Measurements from ENCODE around the gene BAIAP2L1.
"Not testable (repeated sequence)": the region's sequence is repeated elsewhere in the genome, so short reads cannot be mapped to it uniquely, and the experiment has no call there.

The BAIAP2L1 gene

DNA sequence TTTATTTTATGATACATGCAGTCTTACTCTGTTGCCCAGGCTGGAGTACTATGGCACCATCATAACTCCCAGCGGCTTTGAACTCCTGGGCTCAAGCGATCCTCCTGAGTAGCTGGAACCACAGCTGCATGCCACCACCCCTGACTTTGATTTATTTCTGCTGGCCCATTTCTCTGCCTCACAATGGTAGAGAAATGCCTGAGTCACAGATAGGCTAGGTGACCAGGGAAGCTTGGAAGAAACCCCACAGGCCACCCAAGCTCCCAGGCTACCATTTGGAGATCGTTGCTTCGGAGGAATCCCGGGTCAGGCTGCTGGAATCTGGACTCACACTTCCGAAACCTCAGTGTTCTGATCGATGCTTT is 17.4 kb upstream of the BAIAP2L1 start:
- no peaks in the 10 kb centered on the region for H3K36me3 ChIP-seq (ENCODE audit: control insufficient read depth, insufficient read depth, low read length)
- H3K27me3 ChIP-seq (ENCODE audit: control insufficient read depth, insufficient read depth, low read length): no peaks in the 10 kb centered on the region; the same call in 1 of the 2 replicates
- no peaks in the 10 kb centered on the region for H3K9me3 ChIP-seq (ENCODE audit: control insufficient read depth, insufficient read depth, low read length)
- no peak overlapping the region for H3K27ac ChIP-seq (ENCODE audit: low read depth, low read length)
- no peak overlapping the region for H3K9ac ChIP-seq (ENCODE audit: low read depth, low read length)
- no peaks in the 10 kb centered on the region for H3K4me1 ChIP-seq (ENCODE audit: control insufficient read depth, insufficient read depth, low read length)
- no peak overlapping the region for H3K4me3 ChIP-seq (ENCODE audit: low read depth, low read length)

DNA sequence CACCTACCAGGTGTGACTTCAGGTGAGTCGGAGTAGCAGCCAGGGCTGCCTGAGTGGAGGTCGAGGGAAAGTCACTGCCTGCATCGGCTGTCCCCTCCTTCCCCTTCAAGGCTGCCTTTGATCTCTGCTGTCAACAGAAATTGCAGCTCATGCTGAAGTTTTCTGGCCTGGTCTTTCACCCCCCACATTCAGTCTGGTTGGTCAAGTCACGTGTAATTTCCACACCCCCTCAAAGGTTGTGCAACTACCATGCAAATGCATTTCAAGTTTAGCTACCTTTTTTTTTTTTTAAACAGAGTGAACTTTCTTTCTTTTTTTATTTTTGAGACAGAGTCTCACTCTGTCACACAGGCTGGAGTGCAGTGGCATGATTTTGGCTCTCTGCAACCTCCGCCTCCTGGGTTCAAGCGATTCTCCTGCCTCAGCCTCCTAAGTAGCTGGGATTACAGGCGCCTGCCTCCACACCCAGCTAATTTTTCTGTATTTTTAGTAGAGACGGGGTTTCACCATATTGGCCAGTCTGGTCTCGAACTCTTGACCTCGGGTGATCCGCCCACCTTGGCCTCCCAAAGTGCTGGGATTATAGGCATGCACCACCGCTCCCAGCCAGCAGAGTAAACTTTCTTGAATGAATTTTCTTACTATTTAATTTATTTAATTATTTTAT is 16.8 kb upstream of the BAIAP2L1 start:
- H3K27me3 ChIP-seq (ENCODE audit: control insufficient read depth, insufficient read depth, low read length); H3K4me3 ChIP-seq (ENCODE audit: low read depth, low read length); H3K9me3 ChIP-seq (ENCODE audit: control insufficient read depth, insufficient read depth, low read length); H3K4me1 ChIP-seq (ENCODE audit: control insufficient read depth, insufficient read depth, low read length); H3K9ac ChIP-seq (ENCODE audit: low read depth, low read length); H3K27ac ChIP-seq (ENCODE audit: low read depth, low read length); H3K36me3 ChIP-seq (ENCODE audit: control insufficient read depth, insufficient read depth, low read length): not testable (repeated sequence)

DNA sequence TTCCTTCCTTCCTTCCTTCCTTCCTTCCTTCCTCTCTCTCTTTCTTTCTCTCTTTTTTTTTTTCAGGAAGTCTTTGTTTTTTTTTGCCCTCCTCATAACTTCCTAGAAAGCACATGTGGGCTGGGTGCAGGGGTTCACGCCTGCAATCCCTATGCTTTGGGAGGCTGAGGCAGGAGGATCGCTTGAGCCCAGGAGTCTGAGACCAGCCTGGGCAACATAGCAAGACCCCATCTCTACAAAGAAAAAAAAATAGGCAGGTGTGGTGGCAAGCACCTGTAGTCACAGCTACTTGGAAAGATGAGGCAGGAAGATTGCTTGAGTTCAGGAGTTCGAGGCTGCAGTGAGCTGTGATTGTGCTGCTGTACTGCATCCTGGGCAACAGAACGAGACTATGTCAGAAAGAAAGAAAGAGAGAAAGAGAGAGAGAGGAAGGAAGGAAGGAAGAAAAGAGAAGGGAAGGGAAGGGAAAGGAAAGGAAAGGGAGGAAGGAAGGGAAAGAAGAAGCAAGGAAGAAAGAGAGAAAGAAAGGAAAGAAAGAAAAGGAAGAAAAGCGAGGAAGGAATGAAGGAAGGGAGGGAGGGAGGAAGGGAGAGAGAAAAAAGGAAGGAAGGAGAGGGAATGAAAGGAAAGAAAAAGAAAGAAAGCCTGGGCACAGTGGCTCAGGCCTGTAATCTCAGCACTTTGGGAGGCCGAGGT is 13.5 kb upstream of the BAIAP2L1 start:
- Histone ChIP-seq H3K4me1 (ENCODE audit: control insufficient read depth, insufficient read depth, low read length) (no peaks in the 10 kb centered on the region), H3K27me3 (ENCODE audit: control insufficient read depth, insufficient read depth, low read length) (no peaks in the 10 kb centered on the region), H3K4me3 (ENCODE audit: low read depth, low read length) (no peak overlapping the region), H3K27ac (ENCODE audit: low read depth, low read length) (no peak overlapping the region), H3K9ac (ENCODE audit: low read depth, low read length) (no peak overlapping the region), H3K9me3 (ENCODE audit: control insufficient read depth, insufficient read depth, low read length) (no peaks in the 10 kb centered on the region), H3K36me3 (ENCODE audit: control insufficient read depth, insufficient read depth, low read length) (no peaks in the 10 kb centered on the region)

DNA sequence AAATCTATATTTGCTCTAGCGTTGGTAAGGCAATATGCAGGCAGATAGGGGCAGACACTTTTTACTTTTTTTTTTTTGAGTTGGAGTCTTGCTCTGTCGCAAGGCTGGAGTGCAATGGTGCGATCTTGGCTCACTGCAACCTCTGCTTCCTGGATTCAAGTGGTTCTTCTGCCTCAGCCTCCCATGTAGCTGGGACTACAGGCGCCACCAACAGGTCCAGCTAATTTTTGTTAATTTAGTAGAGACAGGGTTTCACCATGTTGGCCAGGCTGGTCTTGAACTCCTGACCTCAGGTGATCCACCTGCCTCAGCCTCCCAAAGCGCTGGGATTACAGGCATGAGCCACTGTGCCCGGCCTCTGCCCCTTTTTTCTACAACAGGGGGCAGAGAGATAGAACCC is 12.8 kb upstream of the BAIAP2L1 start:
- H3K9ac ChIP-seq (ENCODE audit: low read depth, low read length); H3K27me3 ChIP-seq (ENCODE audit: control insufficient read depth, insufficient read depth, low read length); H3K36me3 ChIP-seq (ENCODE audit: control insufficient read depth, insufficient read depth, low read length); H3K4me1 ChIP-seq (ENCODE audit: control insufficient read depth, insufficient read depth, low read length); H3K9me3 ChIP-seq (ENCODE audit: control insufficient read depth, insufficient read depth, low read length); H3K27ac ChIP-seq (ENCODE audit: low read depth, low read length); H3K4me3 ChIP-seq (ENCODE audit: low read depth, low read length): not testable (repeated sequence)

DNA sequence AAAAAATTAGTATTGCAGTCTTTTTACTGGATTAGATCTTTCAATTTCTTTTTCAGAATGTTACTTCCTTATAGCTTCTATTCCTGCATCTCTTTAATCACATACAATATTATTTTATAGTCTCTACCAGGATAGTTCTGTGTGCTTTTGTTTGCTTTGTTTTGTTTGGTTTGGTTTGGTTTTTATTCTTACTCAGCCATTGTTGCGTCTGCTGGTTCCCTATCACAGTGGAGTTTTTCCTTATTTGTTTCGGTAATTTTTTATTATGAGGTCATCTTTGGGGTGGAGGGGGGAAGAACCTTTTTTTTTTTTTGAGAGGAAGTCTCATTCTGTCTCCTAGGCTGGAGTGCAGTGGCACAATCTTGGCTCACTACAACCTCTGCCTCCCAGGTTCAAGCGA is 9.0 kb upstream of the BAIAP2L1 start:
- H3K4me3 ChIP-seq (ENCODE audit: low read depth, low read length): no peak overlapping the region
- H3K27me3 ChIP-seq (ENCODE audit: control insufficient read depth, insufficient read depth, low read length): no peaks in the 10 kb centered on the region
- H3K9me3 ChIP-seq (ENCODE audit: control insufficient read depth, insufficient read depth, low read length): no peaks in the 10 kb centered on the region
- no peak overlapping the region for H3K27ac ChIP-seq (ENCODE audit: low read depth, low read length)
- no peaks in the 10 kb centered on the region for H3K4me1 ChIP-seq (ENCODE audit: control insufficient read depth, insufficient read depth, low read length)
- no peak overlapping the region for H3K9ac ChIP-seq (ENCODE audit: low read depth, low read length)
- no peaks in the 10 kb centered on the region for H3K36me3 ChIP-seq (ENCODE audit: control insufficient read depth, insufficient read depth, low read length)

DNA sequence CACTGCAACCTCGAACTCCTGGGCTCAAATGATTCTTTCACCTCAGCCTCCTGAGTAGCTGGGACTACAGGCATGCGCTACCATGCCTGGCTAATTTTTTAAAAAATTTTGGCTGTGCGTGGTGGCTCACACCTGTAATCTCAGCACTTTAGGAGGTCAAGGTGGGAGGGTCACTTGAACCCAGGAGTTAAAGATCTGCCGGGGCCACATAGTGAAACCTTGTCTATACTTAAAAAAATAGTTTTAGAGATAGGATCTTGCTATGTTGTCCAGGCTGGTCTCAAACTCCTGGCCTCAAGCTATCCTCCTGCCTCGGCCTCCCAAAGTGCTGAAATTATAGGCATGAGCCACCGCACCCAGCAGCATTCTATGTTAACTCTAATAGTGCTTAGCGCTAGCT is 7.3 kb upstream of the BAIAP2L1 start:
- H3K27me3 ChIP-seq (ENCODE audit: control insufficient read depth, insufficient read depth, low read length); H3K27ac ChIP-seq (ENCODE audit: low read depth, low read length); H3K4me1 ChIP-seq (ENCODE audit: control insufficient read depth, insufficient read depth, low read length); H3K9ac ChIP-seq (ENCODE audit: low read depth, low read length); H3K9me3 ChIP-seq (ENCODE audit: control insufficient read depth, insufficient read depth, low read length); H3K36me3 ChIP-seq (ENCODE audit: control insufficient read depth, insufficient read depth, low read length); H3K4me3 ChIP-seq (ENCODE audit: low read depth, low read length): not testable (repeated sequence)

DNA sequence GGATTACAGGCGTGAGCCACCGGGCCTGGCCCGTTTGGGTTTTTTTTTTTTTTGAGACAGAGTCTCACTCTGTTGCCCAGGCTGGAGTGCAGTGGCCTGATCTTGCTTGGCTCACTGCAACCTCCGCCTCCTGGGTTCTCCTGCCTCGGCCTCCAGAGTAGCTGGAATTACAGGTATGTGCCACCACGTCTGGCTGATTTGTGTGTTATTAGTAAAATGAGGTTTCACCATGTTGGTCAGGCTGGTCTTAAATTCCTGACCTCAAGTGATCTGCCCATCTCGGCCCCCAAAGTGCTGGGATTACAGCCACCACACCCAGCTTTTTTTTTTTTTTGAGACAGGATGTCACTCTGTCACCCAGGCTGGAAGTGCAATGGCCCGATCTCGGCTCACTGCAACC is 5.9 kb upstream of the BAIAP2L1 start:
- no peaks in the 10 kb centered on the region for H3K36me3 ChIP-seq (ENCODE audit: control insufficient read depth, insufficient read depth, low read length)
- H3K9ac ChIP-seq (ENCODE audit: low read depth, low read length): no peak overlapping the region
- no peak overlapping the region for H3K27ac ChIP-seq (ENCODE audit: low read depth, low read length)
- H3K4me3 ChIP-seq (ENCODE audit: low read depth, low read length): no peak overlapping the region
- H3K4me1 ChIP-seq (ENCODE audit: control insufficient read depth, insufficient read depth, low read length): no peaks in the 10 kb centered on the region
- no peaks in the 10 kb centered on the region for H3K27me3 ChIP-seq (ENCODE audit: control insufficient read depth, insufficient read depth, low read length)
- no peaks in the 10 kb centered on the region for H3K9me3 ChIP-seq (ENCODE audit: control insufficient read depth, insufficient read depth, low read length)

DNA sequence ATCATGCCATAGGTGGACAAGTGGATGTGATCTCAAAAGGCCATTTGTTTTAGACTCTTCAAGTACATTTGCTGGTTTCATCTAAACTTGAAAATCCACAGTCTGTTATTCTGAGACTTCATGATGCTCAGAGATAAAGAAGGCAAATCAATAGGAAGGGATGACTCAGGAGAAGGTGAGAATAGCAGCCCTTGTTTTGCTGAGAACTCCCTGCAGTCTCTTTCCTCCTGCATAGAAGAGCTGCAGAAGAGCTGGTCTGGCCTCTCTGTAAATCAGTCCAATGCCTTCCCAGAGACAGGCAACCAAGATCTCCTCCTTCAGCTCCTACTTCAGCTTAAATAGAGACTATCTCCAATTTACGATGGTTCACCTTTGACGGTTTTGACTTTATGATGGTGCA is 4.0 kb upstream of the BAIAP2L1 start:
- H3K9ac ChIP-seq (ENCODE audit: low read depth, low read length): no peak overlapping the region
- peaks cover 4% of the 10 kb centered on the region; the same call in 1 of the 2 replicates for H3K4me1 ChIP-seq (ENCODE audit: control insufficient read depth, insufficient read depth, low read length)
- no peaks in the 10 kb centered on the region for H3K27me3 ChIP-seq (ENCODE audit: control insufficient read depth, insufficient read depth, low read length)
- no peaks in the 10 kb centered on the region for H3K36me3 ChIP-seq (ENCODE audit: control insufficient read depth, insufficient read depth, low read length)
- no peak overlapping the region for H3K4me3 ChIP-seq (ENCODE audit: low read depth, low read length)
- H3K27ac ChIP-seq (ENCODE audit: low read depth, low read length): peak overlapping the region; percentile 38
- H3K9me3 ChIP-seq (ENCODE audit: control insufficient read depth, insufficient read depth, low read length): no peaks in the 10 kb centered on the region

DNA sequence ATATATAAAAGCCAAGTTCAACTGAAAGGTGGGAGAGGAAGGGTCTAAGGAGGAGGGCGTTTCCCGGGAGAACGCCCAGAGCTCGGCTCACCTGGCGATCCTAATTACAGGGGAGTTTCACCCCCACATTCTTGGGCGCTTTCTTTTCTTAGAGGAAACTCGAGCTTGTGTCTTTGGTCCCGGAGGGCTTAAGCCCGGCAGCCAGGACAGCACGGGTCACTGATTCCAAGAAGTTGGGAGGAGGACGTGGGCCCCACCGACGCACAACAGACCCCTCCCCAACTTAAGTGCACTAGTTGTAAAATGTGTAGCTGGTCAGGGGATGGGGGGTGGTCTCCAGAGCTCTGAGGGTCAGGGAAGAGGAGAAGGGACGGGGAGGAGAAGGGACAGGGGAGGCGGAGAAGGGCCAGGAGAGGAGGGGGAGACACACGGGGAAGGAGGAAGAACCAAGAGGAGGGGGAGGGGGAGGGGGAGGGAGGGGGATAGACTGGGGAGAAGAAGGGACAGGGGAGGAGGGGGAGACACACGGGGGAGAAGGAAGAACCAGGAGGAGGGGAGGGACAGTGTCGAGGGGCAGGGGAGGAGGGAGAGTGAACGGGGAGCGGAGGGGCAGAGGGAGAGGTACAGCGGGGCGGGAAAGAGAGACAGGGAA is 874 bp downstream of the BAIAP2L1 start:
- Histone ChIP-seq H3K36me3 (ENCODE audit: control insufficient read depth, insufficient read depth, low read length) (no peaks in the 10 kb centered on the region), H3K9ac (ENCODE audit: low read depth, low read length) (no peak overlapping the region), H3K4me1 (ENCODE audit: control insufficient read depth, insufficient read depth, low read length) (peaks cover 25% of the 10 kb centered on the region), H3K4me3 (ENCODE audit: low read depth, low read length) (peak overlapping the region; percentile 87), H3K27ac (ENCODE audit: low read depth, low read length) (peak overlapping the region; percentile 33), H3K27me3 (ENCODE audit: control insufficient read depth, insufficient read depth, low read length) (no peaks in the 10 kb centered on the region), H3K9me3 (ENCODE audit: control insufficient read depth, insufficient read depth, low read length) (no peaks in the 10 kb centered on the region)

DNA sequence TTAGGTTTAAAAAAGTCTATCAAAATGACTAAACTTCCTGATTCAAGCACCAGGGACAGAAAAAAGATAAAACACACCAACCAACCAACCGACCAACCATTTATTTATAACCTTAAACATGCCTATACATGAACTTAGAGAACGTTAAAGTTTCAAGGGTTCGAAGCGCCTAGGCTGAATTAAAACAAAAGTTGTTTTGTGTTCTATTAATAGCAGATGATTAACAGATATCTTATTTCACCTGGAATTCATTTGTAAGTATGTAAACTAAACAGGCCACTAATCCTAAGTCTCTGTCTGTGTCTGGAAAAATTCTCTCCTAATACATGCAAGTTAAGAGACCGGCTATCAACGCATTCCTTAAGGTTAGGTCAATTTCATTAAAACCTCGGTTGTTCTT is 1.4 kb downstream of the BAIAP2L1 start:
- Histone ChIP-seq H3K9ac (ENCODE audit: low read depth, low read length) (no peak overlapping the region), H3K4me3 (ENCODE audit: low read depth, low read length) (peak overlapping the region; percentile 87), H3K36me3 (ENCODE audit: control insufficient read depth, insufficient read depth, low read length) (no peaks in the 10 kb centered on the region), H3K9me3 (ENCODE audit: control insufficient read depth, insufficient read depth, low read length) (no peaks in the 10 kb centered on the region), H3K4me1 (ENCODE audit: control insufficient read depth, insufficient read depth, low read length) (peaks cover 25% of the 10 kb centered on the region), H3K27ac (ENCODE audit: low read depth, low read length) (peak overlapping the region; percentile 33), H3K27me3 (ENCODE audit: control insufficient read depth, insufficient read depth, low read length) (no peaks in the 10 kb centered on the region)

DNA sequence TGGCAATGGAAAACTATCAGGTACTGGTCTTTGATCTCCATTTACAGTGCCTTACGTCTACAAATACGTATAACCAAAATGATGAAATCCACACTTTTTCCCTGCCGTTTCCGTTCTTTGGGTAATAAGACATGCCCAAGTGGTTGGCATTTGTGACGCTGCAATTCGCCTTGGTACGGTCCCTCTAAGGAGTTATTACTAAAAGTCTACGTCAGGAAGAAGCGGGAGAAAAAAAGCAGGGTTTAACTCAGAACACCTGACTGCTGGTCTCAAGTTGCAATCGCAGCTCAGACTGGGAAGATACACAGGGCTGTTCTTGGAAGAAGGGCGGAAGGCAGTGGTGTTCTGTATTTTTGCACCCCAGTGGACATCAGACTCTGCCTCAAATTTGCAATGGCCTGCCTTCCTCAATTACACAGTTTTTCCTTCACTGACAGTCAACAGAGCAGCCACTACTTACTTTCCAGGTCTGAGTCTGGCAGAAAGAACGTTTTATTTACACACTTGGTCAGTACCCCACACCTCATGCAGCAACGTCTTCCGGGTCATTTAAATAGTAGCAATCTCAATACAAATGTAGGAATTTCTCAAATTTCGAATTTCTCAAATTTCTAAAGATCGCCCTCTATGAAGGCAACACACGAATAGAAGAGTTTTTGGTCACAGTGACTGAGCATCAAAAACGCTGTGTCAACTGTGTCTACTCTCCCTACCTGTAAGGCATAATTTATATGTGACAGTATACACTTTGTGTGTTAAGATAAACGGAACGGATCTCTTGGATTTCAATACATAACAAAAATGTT is 2.1 kb downstream of the BAIAP2L1 start:
- H3K36me3 ChIP-seq (ENCODE audit: control insufficient read depth, insufficient read depth, low read length): no peaks in the 10 kb centered on the region
- H3K9ac ChIP-seq (ENCODE audit: low read depth, low read length): no peak overlapping the region
- peak overlapping the region; percentile 87 for H3K4me3 ChIP-seq (ENCODE audit: low read depth, low read length)
- H3K27ac ChIP-seq (ENCODE audit: low read depth, low read length): no peak overlapping the region
- peaks cover 25% of the 10 kb centered on the region for H3K4me1 ChIP-seq (ENCODE audit: control insufficient read depth, insufficient read depth, low read length)
- no peaks in the 10 kb centered on the region for H3K27me3 ChIP-seq (ENCODE audit: control insufficient read depth, insufficient read depth, low read length)
- no peaks in the 10 kb centered on the region for H3K9me3 ChIP-seq (ENCODE audit: control insufficient read depth, insufficient read depth, low read length)
